ENCODE data around the gene ZBTB7B.

Gene ZBTB7B

DNA sequence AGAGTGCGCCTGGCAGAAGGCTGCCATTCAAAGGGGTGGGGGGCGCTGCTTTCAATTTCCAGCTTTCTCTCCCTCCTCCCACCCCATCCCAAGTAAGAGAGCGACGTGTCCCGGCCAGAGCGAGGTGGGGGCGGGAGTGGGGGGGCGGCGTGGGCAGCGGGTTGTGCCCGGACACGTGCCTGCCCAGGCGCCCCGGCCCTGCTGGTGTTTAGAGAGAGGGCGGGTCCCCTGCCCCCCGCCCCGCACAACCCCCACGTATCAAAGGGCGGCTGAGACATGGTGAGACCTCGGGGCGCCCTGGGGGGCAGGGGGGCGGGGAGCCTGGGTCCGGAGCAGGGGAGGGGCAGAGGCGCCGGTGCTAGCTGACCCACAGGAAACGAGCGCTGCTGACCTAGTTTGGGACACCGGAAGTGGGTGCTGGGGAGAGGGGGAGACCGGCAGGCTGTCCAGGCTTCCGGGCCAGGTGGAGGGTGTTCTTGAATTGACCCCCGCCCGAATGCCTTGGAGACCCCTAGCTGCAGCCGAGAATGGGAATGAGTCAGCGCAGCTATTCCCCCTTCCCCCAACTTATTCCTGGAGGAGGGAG, 1.3 kb downstream of the ZBTB7B start:
- DNase-seq (ENCODE audit: low read depth), result peak; percentile 69

DNA sequence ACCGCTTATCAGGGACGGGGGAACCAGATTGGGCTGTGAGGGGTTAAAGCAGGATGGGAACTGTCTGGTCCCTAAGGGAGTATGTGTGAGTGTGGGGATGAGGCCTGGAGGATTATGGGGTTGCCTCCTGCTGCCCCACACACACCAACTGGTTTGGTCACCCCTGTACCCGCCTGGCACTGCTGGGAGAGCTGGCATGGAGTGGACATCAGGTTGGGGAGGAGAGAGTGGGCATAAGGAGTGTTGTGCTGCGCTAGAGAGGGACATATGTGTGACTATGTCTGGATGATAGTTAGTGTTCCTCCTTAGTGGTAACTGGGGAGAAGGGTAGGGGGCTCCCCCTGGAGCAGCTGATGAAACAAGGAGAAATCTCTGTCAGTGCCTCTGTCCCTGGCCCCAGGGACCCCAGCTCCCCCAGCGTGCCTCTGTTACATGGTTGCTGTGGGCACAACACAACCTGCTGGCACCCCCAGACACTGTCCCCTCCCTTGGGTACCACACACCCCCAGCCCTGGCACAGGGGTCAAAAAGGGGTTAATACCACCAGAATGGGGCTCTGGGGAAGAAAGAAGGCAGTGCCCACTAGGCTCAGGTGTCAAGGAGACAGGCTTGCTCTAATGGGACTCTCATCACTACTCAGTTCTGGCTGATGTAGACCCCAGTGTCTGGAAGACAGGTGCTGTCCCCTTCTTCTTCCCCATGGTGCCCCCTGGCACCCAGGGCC, 1.9 kb downstream of the ZBTB7B start:
- peak; percentile 36 for DNase-seq (ENCODE audit: low read depth)

DNA sequence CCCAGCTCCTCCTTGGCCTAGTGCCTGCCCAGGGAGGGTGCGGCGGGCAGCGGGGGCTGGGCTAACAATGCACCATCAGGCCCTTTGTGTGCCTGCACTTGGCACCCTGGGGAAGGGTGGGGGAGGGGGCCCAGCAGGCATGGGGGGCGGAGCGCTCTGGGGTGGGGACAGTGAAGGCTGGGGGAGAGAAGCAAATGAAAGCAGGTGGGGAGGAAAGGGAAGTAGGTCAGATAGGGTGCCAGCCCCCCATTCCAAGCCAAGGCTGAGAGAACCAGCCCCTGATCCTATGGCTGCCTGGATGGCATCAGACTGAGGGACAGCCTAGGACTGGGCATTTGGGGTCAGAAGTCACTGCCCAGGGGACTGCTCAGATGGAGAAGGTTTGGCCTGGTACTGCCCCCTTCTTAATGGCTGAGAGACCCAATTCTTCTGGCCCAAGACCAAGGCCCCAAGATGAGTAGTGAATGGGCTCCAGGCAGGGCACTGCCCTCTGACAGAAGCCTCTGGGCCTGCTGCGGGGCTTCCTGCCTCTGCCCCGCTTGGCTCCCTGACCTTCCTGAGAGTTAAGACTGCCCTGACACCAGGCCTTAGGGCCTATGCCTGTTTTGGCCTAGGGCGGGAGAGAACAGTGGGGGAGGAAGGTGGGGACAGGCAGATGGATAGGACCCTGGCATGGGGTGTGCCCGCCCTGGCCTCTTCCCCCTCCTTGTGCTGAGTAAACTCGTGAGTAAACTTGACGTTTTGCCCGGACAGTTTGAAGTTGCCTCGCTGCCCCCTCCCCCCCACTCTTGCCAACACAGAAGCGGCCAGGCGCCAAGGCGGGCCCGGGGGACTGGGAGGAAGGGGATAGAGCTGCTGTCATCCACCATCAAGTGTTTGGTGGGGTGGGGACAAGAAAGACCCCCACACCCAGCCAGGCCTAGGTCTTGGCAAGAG, 2.7 kb downstream of the ZBTB7B start:
- DNase-seq (ENCODE audit: low read depth), result peak; percentile 79

DNA sequence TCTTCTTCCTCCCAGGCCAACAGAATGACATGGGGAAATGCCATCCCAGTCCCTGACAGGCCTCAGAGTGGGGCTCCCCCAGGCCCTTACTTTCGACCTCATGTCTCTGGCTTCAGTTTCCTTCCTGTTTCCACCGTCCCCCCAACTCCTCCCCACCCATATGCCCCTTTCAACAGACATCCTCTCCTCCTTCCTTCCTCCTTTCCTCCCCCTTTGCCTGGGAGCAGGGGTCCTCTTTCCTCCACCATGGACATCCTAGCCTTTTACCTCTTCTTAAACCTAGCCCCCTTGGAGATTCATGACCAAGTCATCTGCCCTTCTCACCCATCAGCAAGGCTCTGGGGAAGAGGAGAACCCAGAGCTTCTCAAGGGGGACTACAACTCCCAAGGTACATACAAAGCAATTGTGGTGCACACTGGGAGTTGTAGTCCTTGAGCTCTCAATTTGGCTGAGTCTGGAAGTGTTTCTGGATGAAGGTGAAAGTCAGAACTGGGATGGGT, 4.0 kb downstream of the ZBTB7B start:
- no peak for DNase-seq (ENCODE audit: low read depth)

DNA sequence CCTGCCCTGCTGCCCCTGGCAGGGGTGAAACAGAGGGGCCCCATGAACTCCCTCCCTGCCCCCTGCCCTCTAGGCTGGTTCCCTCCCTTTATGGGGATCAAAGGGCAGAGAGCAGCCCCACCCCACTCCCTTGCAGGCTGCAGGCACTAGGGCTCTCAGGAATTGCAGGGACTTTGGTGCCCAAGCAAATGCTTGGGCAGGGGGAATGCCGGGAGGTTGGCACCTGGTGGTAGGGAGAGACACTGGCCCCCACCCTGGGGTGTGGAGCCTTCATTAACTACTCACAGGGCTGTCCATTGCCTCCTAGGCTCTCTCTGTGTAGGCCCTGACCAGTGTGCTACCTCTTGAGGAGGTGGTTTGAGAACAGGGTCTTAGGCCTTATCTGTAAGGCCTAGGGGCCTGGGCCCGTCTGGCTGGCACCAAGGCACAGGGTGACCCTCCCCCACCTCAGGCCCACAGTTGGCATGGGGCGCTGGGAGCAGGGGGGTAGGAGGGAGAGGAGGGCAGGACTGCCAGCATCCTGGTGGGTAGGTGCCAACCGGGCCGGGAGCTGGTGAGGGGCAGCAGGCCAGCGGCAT, 4.7 kb downstream of the ZBTB7B start:
- no peak for DNase-seq (ENCODE audit: low read depth)

DNA sequence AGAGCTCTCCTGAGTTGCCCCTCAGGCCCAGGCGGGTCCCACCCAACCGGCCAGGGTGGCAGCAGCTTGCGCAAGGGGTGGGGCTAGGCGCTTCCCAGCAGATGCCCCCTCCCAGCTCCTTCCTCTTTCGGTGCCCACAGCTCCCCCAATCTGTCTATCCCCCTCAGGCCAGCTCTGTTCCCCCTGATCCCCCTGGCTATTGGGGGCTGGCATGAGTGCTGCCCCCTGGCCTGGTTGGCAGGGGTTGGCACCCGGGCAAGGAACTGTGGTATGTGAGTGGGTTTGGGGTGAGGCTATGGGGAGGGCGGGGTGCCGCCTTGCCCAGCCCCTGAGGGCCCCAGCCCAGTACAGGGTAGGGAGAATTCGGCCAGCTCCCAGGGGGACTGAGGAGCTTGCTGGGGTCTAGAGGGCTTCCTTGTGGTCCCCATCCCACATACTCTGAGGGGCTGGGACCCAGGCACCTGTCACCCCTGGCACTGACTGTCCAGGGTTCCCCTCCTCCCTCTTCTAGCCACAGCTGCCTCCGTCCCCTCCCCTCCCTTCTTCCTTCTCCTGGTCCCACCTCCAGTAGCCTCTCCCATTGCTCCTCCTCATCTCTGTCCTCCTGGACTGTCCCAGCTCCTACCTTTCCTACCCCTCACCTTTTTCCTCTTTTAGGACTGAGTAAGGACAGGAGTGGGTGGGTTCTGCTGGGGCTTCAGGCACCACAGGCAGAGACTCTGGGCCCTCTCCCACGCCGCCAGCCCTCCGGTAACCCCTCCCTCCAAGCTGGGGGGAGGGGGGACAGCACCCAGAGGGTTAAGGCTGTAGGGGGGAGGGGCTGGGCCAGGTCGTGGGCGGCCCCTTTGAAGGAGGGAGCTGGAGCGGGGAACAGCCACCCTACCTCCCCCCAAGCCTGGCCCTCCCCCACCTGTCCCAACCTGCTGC, 5.7 kb downstream of the ZBTB7B start:
- no peak for DNase-seq (ENCODE audit: low read depth)

DNA sequence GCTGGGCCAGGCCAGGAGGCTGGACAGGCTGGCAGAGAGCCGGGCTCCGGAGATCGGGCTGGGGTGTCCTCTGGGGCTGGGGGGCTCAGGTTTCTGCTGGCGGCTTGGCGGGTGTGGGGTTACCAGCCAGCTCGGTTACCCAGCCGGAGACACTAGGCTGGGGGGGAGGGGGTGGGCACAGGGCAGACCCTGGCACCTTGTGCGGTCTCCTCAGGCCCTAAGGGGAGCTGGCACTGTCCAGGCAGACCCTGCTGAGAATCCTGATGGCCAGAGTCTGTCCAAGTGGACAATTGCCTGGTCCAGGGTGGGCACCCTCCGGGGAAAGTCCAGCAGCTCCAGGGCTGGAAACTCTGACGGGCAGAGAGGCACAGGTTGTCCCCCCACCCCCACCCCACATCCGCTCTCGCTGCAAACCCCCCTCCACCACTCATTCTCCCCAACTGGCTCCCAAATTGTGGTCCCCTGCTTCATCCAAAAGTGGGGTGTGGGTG, 6.7 kb downstream of the ZBTB7B start:
- no peak for DNase-seq (ENCODE audit: low read depth)

DNA sequence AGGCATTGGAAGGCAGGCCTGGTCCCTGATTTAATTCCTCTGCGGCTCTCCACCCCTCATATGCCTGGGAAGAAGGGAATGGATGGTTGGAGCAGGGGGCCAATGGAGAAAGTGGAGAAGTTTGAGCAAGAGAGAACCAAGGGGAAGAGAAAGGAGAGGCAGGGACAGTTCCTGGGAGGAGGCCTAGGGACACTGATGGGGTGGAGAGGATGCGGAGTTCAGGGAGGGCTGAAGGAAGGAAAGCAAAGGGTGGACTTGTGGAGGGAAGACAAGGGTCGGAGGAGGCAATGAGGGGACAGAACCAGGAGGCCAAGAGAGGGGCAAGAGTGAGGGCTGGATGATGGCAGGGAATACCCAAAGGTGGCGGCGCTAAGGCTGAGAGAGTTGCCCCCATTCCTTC, 7.1 kb downstream of the ZBTB7B start:
- DNase-seq (ENCODE audit: low read depth), result no peak

DNA sequence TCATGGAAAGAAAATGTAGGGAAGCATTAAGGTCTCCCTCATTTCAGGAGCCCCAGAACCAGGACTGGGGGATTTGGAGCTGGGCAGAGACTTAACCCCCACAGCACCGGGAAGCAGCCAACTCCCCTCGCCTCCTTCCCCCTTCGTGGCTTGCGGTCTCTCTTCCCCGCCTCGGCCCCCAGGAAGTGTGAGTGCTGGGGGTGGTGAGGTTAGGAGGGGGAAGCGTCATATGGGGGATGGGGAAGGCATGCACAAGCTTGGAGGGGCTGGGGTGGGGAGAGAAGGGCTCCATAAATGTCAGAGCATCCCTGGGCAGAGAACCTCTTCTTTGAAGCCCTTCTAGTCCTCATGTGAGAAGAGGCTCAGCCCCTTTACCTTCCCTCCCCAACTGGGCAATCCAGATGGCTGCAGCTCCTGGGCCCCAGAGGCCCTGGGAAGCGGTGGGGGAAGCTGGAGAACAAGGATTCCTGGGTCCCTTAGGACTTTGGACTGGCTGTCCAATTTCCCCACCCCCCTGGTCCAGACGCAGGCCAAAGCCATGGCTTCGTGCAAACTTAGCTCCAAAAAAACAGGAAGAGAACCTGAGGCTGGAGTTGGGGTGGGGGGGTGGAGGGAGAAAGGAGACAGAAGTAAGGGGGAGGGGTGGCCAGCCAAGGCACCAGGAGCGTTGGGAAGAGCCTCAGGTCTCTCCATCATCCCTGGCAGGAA, 7.8 kb downstream of the ZBTB7B start:
- no peak for DNase-seq (ENCODE audit: low read depth)

DNA sequence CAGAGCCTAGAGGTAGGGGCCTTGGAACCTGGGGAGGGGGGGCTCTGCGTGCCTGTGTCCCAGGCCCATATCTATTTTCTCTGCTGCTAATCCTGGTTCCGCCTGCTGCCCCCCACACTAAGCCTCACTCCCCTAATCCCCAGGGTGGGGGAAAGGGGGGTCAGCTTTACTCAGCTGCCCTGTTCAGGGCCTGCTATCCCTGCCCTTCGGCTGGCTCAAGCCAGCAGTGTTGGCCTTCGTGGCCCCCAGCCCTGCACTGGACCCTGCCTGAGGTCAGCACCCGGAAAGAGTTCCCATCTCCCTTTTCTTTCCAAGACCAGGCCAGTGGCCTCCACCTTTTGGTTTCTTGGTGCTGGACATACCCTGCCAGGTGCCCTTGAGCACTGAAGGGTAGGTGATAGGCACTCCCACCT, 8.4 kb downstream of the ZBTB7B start:
- DNase-seq (ENCODE audit: low read depth), result no peak

DNA sequence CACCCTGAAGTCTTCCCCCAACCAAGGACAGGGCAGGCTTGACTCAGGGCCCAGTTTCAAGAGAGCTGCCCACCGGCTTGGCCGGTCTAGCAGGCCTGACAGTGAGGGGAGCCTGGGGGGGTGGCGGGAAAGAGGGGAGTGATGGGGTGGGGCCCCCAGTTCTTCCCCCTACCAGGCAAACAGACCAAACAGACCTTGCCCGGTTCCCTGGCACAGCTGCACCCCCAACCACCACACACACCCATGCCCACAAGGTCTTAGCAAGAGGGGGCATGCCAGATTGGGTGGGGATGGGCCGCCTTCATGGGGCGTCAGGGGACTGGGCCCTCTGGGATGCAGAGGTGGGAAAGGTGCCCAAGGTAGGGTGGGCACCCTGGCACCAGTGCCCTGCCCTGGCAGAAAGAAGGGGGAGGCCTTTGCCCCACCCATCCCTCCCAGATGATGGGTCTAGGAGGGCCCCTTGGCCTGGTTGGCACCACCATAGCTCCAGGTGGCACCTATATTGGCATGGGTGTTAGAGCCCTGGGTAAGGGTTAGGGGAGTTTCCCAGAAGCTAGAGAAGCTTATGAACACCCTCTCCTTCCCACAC, 8.9 kb downstream of the ZBTB7B start:
- no peak for DNase-seq (ENCODE audit: low read depth)

DNA sequence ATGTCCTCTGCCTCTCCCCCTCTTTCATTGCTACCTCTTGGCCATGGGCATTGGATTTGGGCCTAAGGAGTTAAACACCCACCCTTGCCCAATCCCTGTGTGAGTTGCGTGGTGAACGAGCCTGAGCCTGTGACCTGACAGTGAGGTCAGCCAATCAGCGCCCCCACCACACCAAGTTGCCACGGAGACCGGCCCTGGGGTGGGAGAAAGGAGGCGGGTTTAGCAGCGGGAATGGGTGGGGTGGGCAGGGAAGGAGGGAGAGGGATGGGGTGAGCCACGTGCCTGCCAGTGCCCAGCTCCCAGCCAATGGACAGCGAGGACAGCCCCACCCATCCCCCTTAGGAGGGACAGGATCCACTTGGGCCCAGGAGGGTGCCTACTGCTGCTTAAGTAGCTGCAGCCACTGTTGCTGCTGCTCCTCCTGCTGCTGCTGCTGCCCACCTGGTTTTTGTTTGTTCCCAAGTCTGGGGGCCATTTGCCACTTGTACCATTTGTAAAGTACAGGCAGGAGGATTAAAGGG, 9.5 kb downstream of the ZBTB7B start:
- peak; percentile 86 for DNase-seq (ENCODE audit: low read depth)

DNA sequence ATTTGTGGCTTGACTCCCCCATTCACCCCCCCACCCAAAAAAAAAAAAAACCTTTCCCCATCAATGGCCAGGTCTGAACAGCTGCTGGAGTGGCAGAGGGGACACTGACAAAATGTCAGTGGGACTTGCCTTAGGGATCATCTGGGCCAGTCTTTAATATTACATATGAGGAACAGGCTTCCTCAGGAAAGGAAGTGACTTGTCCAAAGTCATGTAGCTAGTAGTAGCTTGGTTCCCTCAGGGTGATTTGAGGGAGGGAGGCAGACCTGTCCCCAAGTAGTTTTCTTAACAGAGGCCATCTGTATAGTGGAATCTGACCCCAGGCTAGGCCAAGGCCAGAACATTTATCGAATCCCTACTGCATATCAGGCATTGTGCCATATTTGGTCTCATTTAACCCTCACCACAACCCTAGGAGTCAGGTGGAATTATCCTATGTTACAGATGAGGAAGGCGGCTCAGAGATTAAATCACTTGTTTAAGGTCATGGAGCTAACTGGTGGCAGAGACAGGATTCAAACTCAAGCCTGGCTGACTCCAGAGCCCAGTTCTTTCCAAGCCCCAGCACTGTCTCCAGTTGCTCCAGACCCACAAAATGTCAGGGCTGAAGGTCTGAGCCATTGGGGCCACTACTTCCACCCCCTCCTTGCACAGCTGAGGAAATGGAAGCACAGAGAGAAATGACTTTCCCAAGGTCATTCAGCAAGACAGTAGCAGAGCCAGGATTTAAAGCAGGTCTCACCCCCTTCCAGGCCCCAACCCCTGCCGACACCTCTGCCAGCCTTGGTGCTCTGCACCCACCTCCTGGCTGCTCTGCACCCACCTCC, 10.4 kb downstream of the ZBTB7B start:
- DNase-seq (ENCODE audit: low read depth), result no peak

DNA sequence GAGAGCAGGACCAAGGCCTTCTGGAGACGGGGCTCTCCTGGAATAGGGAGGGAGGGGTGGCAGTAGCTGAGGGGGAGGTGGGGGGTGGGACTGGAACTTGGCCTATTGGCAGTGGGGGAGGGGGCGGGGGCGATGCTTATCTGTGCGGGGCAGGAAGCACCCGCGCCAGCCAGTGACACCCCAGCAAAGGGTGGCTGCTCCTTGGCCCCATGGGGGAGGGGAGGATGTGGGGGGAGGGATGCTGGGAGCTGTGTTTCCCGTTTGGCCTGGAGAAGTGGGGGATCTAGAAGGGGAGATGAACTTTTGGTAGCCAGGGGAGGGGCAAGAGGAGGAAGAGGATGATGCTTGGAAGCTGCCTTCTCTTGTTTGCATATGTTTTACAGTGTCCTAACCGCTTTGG, 11.0 kb downstream of the ZBTB7B start:
- DNase-seq (ENCODE audit: low read depth), result no peak

DNA sequence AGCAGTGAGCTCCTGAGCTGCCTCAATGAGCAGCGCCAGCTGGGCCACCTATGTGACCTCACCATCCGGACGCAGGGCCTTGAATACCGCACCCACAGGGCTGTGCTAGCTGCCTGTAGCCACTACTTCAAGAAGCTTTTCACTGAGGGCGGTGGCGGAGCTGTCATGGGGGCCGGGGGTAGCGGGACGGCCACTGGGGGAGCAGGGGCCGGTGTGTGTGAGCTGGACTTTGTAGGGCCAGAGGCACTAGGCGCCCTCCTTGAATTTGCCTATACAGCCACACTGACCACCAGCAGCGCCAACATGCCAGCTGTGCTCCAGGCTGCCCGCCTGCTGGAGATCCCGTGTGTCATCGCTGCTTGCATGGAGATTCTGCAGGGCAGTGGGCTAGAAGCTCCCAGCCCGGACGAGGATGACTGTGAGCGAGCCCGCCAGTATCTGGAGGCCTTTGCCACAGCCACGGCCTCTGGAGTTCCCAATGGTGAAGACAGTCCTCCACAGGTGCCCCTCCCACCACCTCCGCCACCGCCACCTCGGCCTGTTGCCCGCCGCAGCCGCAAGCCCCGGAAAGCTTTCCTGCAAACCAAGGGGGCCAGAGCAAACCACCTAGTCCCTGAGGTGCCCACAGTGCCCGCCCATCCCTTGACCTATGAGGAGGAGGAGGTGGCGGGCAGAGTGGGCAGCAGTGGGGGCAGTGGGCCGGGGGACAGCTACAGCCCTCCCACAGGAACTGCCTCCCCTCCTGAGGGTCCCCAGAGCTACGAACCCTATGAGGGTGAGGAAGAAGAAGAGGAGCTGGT, 12.3 kb downstream of the ZBTB7B start:
- DNase-seq (ENCODE audit: low read depth), result no peak

DNA sequence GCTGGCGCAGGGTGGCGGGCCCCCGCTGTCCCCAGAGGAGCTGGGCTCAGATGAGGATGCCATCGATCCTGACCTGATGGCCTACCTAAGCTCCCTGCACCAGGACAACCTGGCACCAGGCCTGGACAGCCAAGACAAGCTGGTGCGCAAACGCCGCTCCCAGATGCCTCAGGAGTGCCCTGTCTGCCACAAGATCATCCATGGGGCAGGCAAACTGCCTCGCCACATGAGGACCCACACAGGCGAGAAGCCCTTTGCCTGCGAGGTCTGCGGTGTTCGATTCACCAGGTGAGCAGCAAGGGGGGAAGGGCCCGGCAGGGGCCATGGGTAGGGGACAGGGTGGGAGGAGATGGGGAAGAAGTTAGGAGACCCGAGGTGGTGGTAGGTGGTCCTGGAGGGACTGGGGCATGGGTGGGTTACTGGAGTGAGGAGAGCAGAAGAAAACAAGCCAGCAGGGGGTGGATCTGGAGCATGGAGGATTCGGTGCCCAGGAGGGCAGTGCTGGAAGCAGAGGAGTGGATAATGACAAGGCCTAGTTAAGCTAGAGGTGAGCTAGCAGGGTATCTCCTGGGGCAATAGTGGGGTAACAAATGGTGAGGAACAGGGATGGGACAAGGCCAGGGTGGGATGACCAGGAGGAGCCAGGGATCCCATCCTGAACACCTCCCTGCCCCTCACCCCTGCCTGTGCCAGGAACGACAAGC, 13.1 kb downstream of the ZBTB7B start:
- DNase-seq (ENCODE audit: low read depth), result no peak

DNA sequence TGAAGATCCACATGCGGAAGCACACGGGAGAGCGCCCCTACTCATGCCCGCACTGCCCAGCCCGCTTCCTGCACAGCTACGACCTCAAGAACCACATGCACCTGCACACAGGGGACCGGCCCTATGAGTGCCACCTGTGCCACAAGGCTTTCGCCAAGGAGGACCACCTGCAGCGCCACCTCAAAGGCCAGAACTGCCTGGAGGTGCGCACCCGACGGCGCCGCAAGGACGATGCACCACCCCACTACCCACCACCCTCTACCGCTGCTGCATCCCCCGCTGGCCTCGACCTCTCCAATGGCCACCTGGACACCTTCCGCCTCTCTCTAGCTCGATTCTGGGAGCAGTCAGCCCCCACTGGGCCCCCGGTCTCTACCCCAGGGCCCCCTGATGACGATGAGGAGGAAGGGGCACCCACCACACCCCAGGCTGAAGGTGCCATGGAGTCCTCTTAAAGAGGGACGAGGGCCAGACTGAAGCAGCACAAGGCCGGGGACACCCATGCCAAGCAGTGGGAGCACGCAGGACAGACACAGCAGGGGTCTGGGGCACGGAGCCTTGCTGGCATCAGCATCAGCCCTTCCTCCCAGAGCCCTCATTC, 13.7 kb downstream of the ZBTB7B start:
- no peak for DNase-seq (ENCODE audit: low read depth)
